Uterus (tissue), 4 donors: ENCODE measurements around the gene RUNX1. TPM values are rescaled to one million over a fixed set of nuclear protein-coding genes. Genes with fewer than 3 reads are reported as not detected.

Experiments
- DNase-seq, 2 donors: peaks; one replicate each; pipeline ENCODE4 v3.0.0-alpha.2; 2019 to 2020
- H3K27ac ChIP-seq, 2 donors: fragments of 200-600 bp; sonication (generic); 1 replicate in 1 of 2; 2 replicates in 1 of 2; pipeline ENCODE4 v1.5.1; 2016 to 2018
- H3K27me3 ChIP-seq, 2 donors: fragments of 200-600 bp; sonication (generic); one replicate each; pipeline ENCODE4 v1.5.1; 2018 to 2019; ENCODE audit warnings: control low read depth in 1 of 2
- H3K36me3 ChIP-seq, 2 donors: fragments of 200-600 bp; sonication (generic); one replicate each; pipeline ENCODE4 v1.5.1; 2019; ENCODE audit warnings: control low read depth in 1 of 2
- H3K4me1 ChIP-seq, 2 donors: fragments of 200-600 bp; sonication (generic); one replicate each; pipeline ENCODE4 v1.5.1; 2018 to 2019; ENCODE audit warnings: control low read depth in 1 of 2
- H3K4me3 ChIP-seq, 2 donors: fragments of 200-600 bp; sonication (generic); 1 replicate in 1 of 2; 2 replicates in 1 of 2; pipeline ENCODE4 v1.5.1; 2018 to 2019; ENCODE audit warnings: mild to moderate bottlenecking in 1 of 2
- H3K9me3 ChIP-seq, 2 donors: fragments of 200-600 bp; sonication (generic); one replicate each; pipeline ENCODE4 v1.5.1; 2019; ENCODE audit warnings: control low read depth in 1 of 2
- POLR2A ChIP-seq, 2 donors: fragments of 450-650 bp; IDR thresholded peaks; one replicate each; pipeline ENCODE4 v1.6.1; 2016; ENCODE audit warnings: antibody characterized with exemption in 2 of 2, mild to moderate bottlenecking in 1 of 2, moderate library complexity in 1 of 2
- intact Hi-C: fragments of 100-400 bp; cut with DNase I; formaldehyde crosslinking; loops from one replicate; pipeline ENCODE4 v1.15.1; 2023; ENCODE audit warnings: low total_unique reads
- total RNA-seq, 4 donors: library from RNA; depleted of rRNA in 3 of 4; stranded (reverse); fragments of >200 nt in 3 of 4; gene quantifications; one replicate each; pipeline versions ENCODE4 v1.1.0 to v1.2.4, GENCODE V29; 2014 to 2023
- TF ChIP-seq, protein P1 (sequence below), 4 experiments: fragments of 200-600 bp in 2 of 4; fragments of 450-650 bp in 2 of 4; sonication (generic) in 2 of 4; IDR thresholded peaks; one replicate each; pipeline ENCODE4 v1.5.1; 2016 to 2019; ENCODE audit warnings: antibody characterized with exemption in 4 of 4, mild to moderate bottlenecking in 2 of 4, moderate library complexity in 1 of 4
- donor health status: DM: yes; HTN: yes; CAD: no.

The RUNX1 gene
- total RNA-seq, 4 donors from 2014 or later = under 0.01 to 13.2 (median 8.7) TPM

DNA sequence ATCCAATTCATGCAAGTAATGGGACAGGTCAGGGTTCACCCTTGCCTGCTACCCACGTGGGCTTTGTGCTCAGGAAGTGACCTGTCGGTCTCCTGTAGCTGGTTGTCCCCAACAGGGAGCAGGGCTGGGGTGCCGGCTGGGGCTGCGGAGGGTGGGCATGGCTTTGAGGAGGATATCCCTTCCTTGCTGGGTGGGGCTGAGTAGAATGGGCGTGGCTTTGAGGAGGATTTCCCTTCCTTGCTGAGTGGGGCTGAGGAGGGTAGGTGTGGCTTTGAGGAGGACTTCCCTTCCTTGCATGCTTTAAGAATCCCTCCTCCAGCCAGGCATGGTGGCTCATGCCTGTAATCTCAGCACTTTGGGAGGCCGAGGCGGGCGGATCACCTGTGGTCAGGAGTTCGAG is 229.1 kb downstream of the RUNX1 start:
- no peak for DNase-seq
- intact Hi-C loops = no loop called here
- Histone ChIP-seq H3K36me3 (no peaks in the 10 kb centered on the region), H3K27ac (no peak overlapping the region), H3K4me1 (no peaks in the 10 kb centered on the region), H3K9me3 (no peaks in the 10 kb centered on the region), H3K27me3 (no peaks in the 10 kb centered on the region), H3K4me3 (no peak overlapping the region)
- TF ChIP-seq, protein P1, sequence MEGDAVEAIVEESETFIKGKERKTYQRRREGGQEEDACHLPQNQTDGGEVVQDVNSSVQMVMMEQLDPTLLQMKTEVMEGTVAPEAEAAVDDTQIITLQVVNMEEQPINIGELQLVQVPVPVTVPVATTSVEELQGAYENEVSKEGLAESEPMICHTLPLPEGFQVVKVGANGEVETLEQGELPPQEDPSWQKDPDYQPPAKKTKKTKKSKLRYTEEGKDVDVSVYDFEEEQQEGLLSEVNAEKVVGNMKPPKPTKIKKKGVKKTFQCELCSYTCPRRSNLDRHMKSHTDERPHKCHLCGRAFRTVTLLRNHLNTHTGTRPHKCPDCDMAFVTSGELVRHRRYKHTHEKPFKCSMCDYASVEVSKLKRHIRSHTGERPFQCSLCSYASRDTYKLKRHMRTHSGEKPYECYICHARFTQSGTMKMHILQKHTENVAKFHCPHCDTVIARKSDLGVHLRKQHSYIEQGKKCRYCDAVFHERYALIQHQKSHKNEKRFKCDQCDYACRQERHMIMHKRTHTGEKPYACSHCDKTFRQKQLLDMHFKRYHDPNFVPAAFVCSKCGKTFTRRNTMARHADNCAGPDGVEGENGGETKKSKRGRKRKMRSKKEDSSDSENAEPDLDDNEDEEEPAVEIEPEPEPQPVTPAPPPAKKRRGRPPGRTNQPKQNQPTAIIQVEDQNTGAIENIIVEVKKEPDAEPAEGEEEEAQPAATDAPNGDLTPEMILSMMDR (IDR thresholded peaks at IDR 0.05) = no peak
- no peak for TF ChIP-seq POLR2A (IDR thresholded peaks at IDR 0.05)

GRCh38 chr21:34819357-34819999 is 229.6 kb downstream of the RUNX1 start:
- intact Hi-C loops = no loop called here
- no peak for DNase-seq
- no peaks in the 10 kb centered on the region for H3K27me3 ChIP-seq
- no peaks in the 10 kb centered on the region for H3K4me1 ChIP-seq
- no peaks in the 10 kb centered on the region for H3K36me3 ChIP-seq
- no peak overlapping the region for H3K4me3 ChIP-seq
- TF ChIP-seq, protein P1 (IDR thresholded peaks at IDR 0.05) = no peak
- TF ChIP-seq POLR2A (IDR thresholded peaks at IDR 0.05) = no peak
- no peaks in the 10 kb centered on the region for H3K9me3 ChIP-seq
- no peak overlapping the region for H3K27ac ChIP-seq

GRCh38 chr21:34818662-34819158 is 230.4 kb downstream of the RUNX1 start:
- intact Hi-C loops = no loop called here
- no peaks in the 10 kb centered on the region for H3K27me3 ChIP-seq
- DNase-seq = no peak
- TF ChIP-seq, protein P1 (IDR thresholded peaks at IDR 0.05) = no peak
- no peak for TF ChIP-seq POLR2A (IDR thresholded peaks at IDR 0.05)
- H3K36me3 ChIP-seq = no peaks in the 10 kb centered on the region
- H3K9me3 ChIP-seq = no peaks in the 10 kb centered on the region
- H3K27ac ChIP-seq = no peak overlapping the region
- H3K4me3 ChIP-seq = no peak overlapping the region
- H3K4me1 ChIP-seq = no peaks in the 10 kb centered on the region

- no peaks in the 10 kb centered on the region for H3K27me3 ChIP-seq
- no peak overlapping the region for H3K27ac ChIP-seq
- no peaks in the 10 kb centered on the region for H3K4me1 ChIP-seq
- intact Hi-C loops = no loop called here
- no peak for DNase-seq
- no peaks in the 10 kb centered on the region for H3K9me3 ChIP-seq
- TF ChIP-seq, protein P1 (IDR thresholded peaks at IDR 0.05) = no peak
- no peak for TF ChIP-seq POLR2A (IDR thresholded peaks at IDR 0.05)
- H3K36me3 ChIP-seq = no peaks in the 10 kb centered on the region
- no peak overlapping the region for H3K4me3 ChIP-seq
Observed at GRCh38 chr21:34817821-34818661, 231.1 kb downstream of the RUNX1 start.
